Dedifferentiated amniotic fluid mesenchymal stem cell (primary cell): ENCODE results near the gene COL4A2.
"Not testable (repeated sequence)": the region's sequence is repeated elsewhere in the genome, so short reads cannot be mapped to it uniquely, and the experiment has no call there.

ENCODE experiments used
- DNase-seq: peaks from one replicate; pipeline ENCODE4 v3.0.0-alpha.2; 2016; ENCODE audit errors: extremely low spot score

COL4A2 gene

GRCh38 chr13:110496281-110496680 lies 189.2 kb downstream of the COL4A2 start:
- DNase-seq, result no peak

- DNase-seq, result no peak
These were observed 189.9 kb downstream of the COL4A2 start for GRCh38 chr13:110497003-110497402.

- DNase-seq, result not testable (repeated sequence)
These were observed 190.8 kb downstream of the COL4A2 start for GRCh38 chr13:110497896-110498295.

- no peak for DNase-seq
These were observed 191.2 kb downstream of the COL4A2 start for GRCh38 chr13:110498327-110498726.

GRCh38 chr13:110498765-110499164 lies 191.7 kb downstream of the COL4A2 start:
- no peak for DNase-seq

GRCh38 chr13:110499621-110500281 lies 192.7 kb downstream of the COL4A2 start:
- no peak for DNase-seq

GRCh38 chr13:110500341-110500740 lies 193.3 kb downstream of the COL4A2 start:
- no peak for DNase-seq

GRCh38 chr13:110501188-110501587 lies 194.1 kb downstream of the COL4A2 start:
- no peak for DNase-seq

- no peak for DNase-seq
These were observed 196.2 kb downstream of the COL4A2 start for GRCh38 chr13:110503037-110503901.

GRCh38 chr13:110503979-110504499 lies 197.0 kb downstream of the COL4A2 start:
- no peak for DNase-seq

GRCh38 chr13:110505594-110505993 lies 198.5 kb downstream of the COL4A2 start:
- DNase-seq, result no peak

GRCh38 chr13:110506396-110506795 lies 199.3 kb downstream of the COL4A2 start:
- DNase-seq, result no peak

- DNase-seq, result no peak
These were observed 199.9 kb downstream of the COL4A2 start for GRCh38 chr13:110506859-110507566.

- DNase-seq, result no peak
These were observed 200.7 kb downstream of the COL4A2 start for GRCh38 chr13:110507678-110508381.

- DNase-seq, result no peak
These were observed 202.4 kb downstream of the COL4A2 start for GRCh38 chr13:110509478-110509926.

GRCh38 chr13:110509971-110510786 lies 203.1 kb downstream of the COL4A2 start:
- DNase-seq, result no peak

GRCh38 chr13:110511509-110512181 lies 204.6 kb downstream of the COL4A2 start:
- DNase-seq, result no peak

GRCh38 chr13:110512198-110512740 lies 205.2 kb downstream of the COL4A2 start:
- no peak for DNase-seq

GRCh38 chr13:110516500-110516899 lies 209.4 kb downstream of the COL4A2 start:
- DNase-seq, result no peak
